Panc1 (cell line): ENCODE data around the gene BCAS2. TPM values are rescaled to one million over a fixed set of nuclear protein-coding genes. Genes with fewer than 3 reads are reported as not detected.

ENCODE experiments used
- ATAC-seq: fragments of 200-7000 bp; cut with Tn5 transposase; 2 replicates; pipeline ENCODE4 v1.9.1; 2020; ENCODE audit warnings: mild to moderate bottlenecking, moderate library complexity
- BruUV-seq: library from RNA; stranded (reverse); fragments of 400-500 nt; replicated peaks from 2 replicates; lab custom pipeline; 2021; lab: Mats Ljungman, UMichigan
- CTCF ChIA-PET: fragments of 300-600 bp; sonication (Branson Sonifier 250); formaldehyde crosslinking; loops from one replicate; lab custom pipeline; 2022; ENCODE audit warnings: antibody characterized with exemption; lab: Charles Lee
- POLR2A ChIA-PET: fragments of 300-600 bp; sonication (Branson Sonifier 250); formaldehyde crosslinking; loops from one replicate; lab custom pipeline; 2022; ENCODE audit warnings: antibody characterized with exemption; lab: Charles Lee
- DNase-seq: peaks from one replicate; pipeline ENCODE4 v3.0.0-alpha.2; 2010; ENCODE audit warnings: low read depth, low spot score
- H3K27ac ChIP-seq: 2 replicates; pipeline ENCODE4 v1.5.1; 2011; ENCODE audit warnings: mild to moderate bottlenecking, low read length, inconsistent platforms
- H3K27me3 ChIP-seq: fragments of 200-500 bp; sonication (Bioruptor generic); 2 replicates; pipeline ENCODE4 v1.6.0; 2014; ENCODE audit warnings: low read length, inconsistent platforms; ENCODE audit not compliant: control insufficient read depth, insufficient read depth
- H3K36me3 ChIP-seq: fragments of 200-500 bp; sonication (Bioruptor generic); 2 replicates; pipeline ENCODE4 v1.5.1; 2014; ENCODE audit warnings: inconsistent platforms, mild to moderate bottlenecking, low read length, moderate library complexity; ENCODE audit not compliant: control insufficient read depth, insufficient read depth
- H3K4me1 ChIP-seq: 2 replicates; pipeline ENCODE4 v1.5.1; 2011; ENCODE audit warnings: inconsistent platforms, mild to moderate bottlenecking, low read length, moderate library complexity; ENCODE audit not compliant: control insufficient read depth, insufficient read depth
- H3K4me3 ChIP-seq, 2 experiments: 2 replicates each; pipeline ENCODE4 v1.5.1; 2011 to 2012; ENCODE audit warnings: low read depth in 2 of 2, low read length in 2 of 2, mild to moderate bottlenecking in 2 of 2, inconsistent platforms in 1 of 2, moderate library complexity in 1 of 2
- H3K9me3 ChIP-seq: fragments of 200-500 bp; sonication (Bioruptor generic); 2 replicates; pipeline ENCODE4 v1.5.1; 2014; ENCODE audit warnings: low read depth, mild to moderate bottlenecking, inconsistent platforms, low read length, moderate library complexity; ENCODE audit not compliant: control insufficient read depth, insufficient read depth
- CTCF ChIP-seq: fragments of 450-650 bp; IDR thresholded peaks from 2 replicates; pipeline ENCODE4 v1.5.1; 2017; ENCODE audit warnings: mild to moderate bottlenecking
- POLR2AphosphoS5 ChIP-seq: IDR thresholded peaks from 2 replicates; pipeline ENCODE4 v1.6.1; 2012; ENCODE audit warnings: mild to moderate bottlenecking, low read depth, low read length, moderate library complexity
- REST ChIP-seq, 2 experiments: IDR thresholded peaks; 2 replicates each; pipeline ENCODE4 v1.6.1; 2011 to 2012; ENCODE audit warnings: low read depth in 2 of 2, control low read depth in 1 of 2, low read length in 1 of 2, mild to moderate bottlenecking in 1 of 2, moderate library complexity in 1 of 2; ENCODE audit not compliant: insufficient read depth in 1 of 2
- SIN3A ChIP-seq: IDR thresholded peaks from 2 replicates; pipeline ENCODE4 v1.6.1; 2012; ENCODE audit warnings: low read depth, mild to moderate bottlenecking, low read length, moderate library complexity, borderline replicate concordance; ENCODE audit not compliant: insufficient read depth
- TCF7L2 ChIP-seq: IDR thresholded peaks from 2 replicates; pipeline ENCODE4 v1.6.1; 2011; ENCODE audit warnings: mild to moderate bottlenecking, low read depth, low read length, inconsistent platforms
- in situ Hi-C: cut with HindIII; loops from 2 replicates; pipeline ENCODE4 v1.10.0; 2016; ENCODE audit warnings: low sequenced_read_pairs, low pct_unique_long_range_greater_than_20kb
- intact Hi-C: fragments of 100-400 bp; cut with micrococcal nuclease; formaldehyde crosslinking; loops from one replicate; pipeline ENCODE4 v1.10.0; 2022; ENCODE audit not compliant: unreplicated experiment
- total RNA-seq: library from RNA; stranded (reverse); gene quantifications from one replicate; pipeline ENCODE4 v1.2.1, GENCODE V29; 2021; ENCODE audit not compliant: unreplicated experiment

The BCAS2 gene
- total RNA-seq, 1 experiment from 2014 or later = 23.5 TPM

- ChIA-PET CTCF (no interaction called here), POLR2A (no interaction called here)
- no peaks in the 10 kb centered on the region for H3K36me3 ChIP-seq
- no peak overlapping the region for H3K27ac ChIP-seq
- H3K4me1 ChIP-seq = no peaks in the 10 kb centered on the region
- DNase-seq = no peak
- H3K9me3 ChIP-seq = no peaks in the 10 kb centered on the region
- intact Hi-C loops (no loop called here), in situ Hi-C loops (no loop called here)
- BruUV-seq = no TSS peak
- ATAC-seq = no peak
- no peak for TF ChIP-seq REST (IDR thresholded peaks at IDR 0.05; ENCODE audit: insufficient read depth in 1 of 2, low read depth in 2 of 2, low read length in 1 of 2)
- TF ChIP-seq POLR2AphosphoS5 = no peak
- TF ChIP-seq TCF7L2 = no peak
- TF ChIP-seq CTCF = no peak
- no peak for TF ChIP-seq SIN3A
- no peaks in the 10 kb centered on the region for H3K27me3 ChIP-seq
- no peak overlapping the region for H3K4me3 ChIP-seq
Measured at GRCh38 chr1:114551400-114551799, 30.0 kb downstream of the BCAS2 start.

- Histone ChIP-seq H3K9me3 (no peaks in the 10 kb centered on the region), H3K27ac (no peak overlapping the region), H3K36me3 (no peaks in the 10 kb centered on the region), H3K27me3 (no peaks in the 10 kb centered on the region), H3K4me3 (no peak overlapping the region), H3K4me1 (no peaks in the 10 kb centered on the region)
- intact Hi-C loops = no loop called here
- no TSS peak for BruUV-seq
- TF ChIP-seq REST (IDR thresholded peaks at IDR 0.05; ENCODE audit: insufficient read depth in 1 of 2, low read depth in 2 of 2, low read length in 1 of 2) = no peak
- TF ChIP-seq CTCF = no peak
- no peak for TF ChIP-seq SIN3A
- TF ChIP-seq POLR2AphosphoS5 = no peak
- TF ChIP-seq TCF7L2 = no peak
- ChIA-PET CTCF (no interaction called here), POLR2A (no interaction called here)
- DNase-seq (no peak), ATAC-seq (no peak)
- in situ Hi-C loops = no loop called here
Measured at GRCh38 chr1:114550336-114550735, 31.1 kb downstream of the BCAS2 start.
